ENCODE results near the gene CCDC27.

CCDC27 gene

GRCh38 chr1:3736708-3737107 lies 15.5 kb upstream of the CCDC27 start:
- TF ChIP-seq PATZ1 (CRISPR knock-in tag; IDR thresholded peaks at IDR 0.05; ENCODE audit: borderline replicate concordance) = no peak
- no peak for ATAC-seq

DNA sequence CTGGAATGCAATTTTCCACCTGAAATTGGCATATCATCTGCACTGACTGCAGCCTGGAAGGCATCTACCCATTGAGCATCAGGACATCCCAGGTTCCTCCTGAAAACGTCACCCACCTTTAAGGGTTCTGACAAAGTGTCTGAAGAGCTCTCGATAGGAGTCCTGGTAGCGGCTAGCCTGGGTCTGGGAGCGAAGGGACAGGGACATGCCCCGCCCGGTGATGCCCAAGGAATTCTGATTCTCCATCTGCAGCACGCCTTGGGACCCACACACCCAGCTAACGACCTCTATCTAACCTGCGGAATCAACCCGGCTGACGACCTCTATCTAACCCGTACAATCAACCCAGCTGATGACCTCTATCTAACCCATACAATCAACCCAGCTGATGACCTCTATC lies 13.3 kb upstream of the CCDC27 start:
- ATAC-seq = no peak

GRCh38 chr1:3740042-3740441 lies 12.2 kb upstream of the CCDC27 start:
- no peak for ATAC-seq
- TF ChIP-seq, protein P1, sequence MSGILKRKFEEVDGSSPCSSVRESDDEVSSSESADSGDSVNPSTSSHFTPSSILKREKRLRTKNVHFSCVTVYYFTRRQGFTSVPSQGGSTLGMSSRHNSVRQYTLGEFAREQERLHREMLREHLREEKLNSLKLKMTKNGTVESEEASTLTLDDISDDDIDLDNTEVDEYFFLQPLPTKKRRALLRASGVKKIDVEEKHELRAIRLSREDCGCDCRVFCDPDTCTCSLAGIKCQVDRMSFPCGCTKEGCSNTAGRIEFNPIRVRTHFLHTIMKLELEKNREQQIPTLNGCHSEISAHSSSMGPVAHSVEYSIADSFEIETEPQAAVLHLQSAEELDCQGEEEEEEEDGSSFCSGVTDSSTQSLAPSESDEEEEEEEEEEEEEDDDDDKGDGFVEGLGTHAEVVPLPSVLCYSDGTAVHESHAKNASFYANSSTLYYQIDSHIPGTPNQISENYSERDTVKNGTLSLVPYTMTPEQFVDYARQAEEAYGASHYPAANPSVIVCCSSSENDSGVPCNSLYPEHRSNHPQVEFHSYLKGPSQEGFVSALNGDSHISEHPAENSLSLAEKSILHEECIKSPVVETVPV (CRISPR knock-in tag; IDR thresholded peaks at IDR 0.05) = no peak
- TF ChIP-seq TSHZ2 (CRISPR knock-in tag; IDR thresholded peaks at IDR 0.05) (no peak), ISL1 (CRISPR knock-in tag; IDR thresholded peaks at IDR 0.05) (no peak), OSR1 (CRISPR knock-in tag; IDR thresholded peaks at IDR 0.05) (no peak), PPARA (CRISPR knock-in tag; IDR thresholded peaks at IDR 0.05; ENCODE audit: borderline replicate concordance) (no peak), BACH2 (CRISPR knock-in tag; IDR thresholded peaks at IDR 0.05; ENCODE audit: borderline replicate concordance) (no peak), ESRRG (CRISPR knock-in tag; IDR thresholded peaks at IDR 0.05) (no peak), ZNF8 (CRISPR knock-in tag; IDR thresholded peaks at IDR 0.05) (no peak), TOX (CRISPR knock-in tag; IDR thresholded peaks at IDR 0.05; ENCODE audit: borderline replicate concordance) (no peak), ZFP30 (CRISPR knock-in tag; IDR thresholded peaks at IDR 0.05) (no peak), ZC3H10 (CRISPR knock-in tag; IDR thresholded peaks at IDR 0.05) (no peak)
- TF ChIP-seq, protein P2, sequence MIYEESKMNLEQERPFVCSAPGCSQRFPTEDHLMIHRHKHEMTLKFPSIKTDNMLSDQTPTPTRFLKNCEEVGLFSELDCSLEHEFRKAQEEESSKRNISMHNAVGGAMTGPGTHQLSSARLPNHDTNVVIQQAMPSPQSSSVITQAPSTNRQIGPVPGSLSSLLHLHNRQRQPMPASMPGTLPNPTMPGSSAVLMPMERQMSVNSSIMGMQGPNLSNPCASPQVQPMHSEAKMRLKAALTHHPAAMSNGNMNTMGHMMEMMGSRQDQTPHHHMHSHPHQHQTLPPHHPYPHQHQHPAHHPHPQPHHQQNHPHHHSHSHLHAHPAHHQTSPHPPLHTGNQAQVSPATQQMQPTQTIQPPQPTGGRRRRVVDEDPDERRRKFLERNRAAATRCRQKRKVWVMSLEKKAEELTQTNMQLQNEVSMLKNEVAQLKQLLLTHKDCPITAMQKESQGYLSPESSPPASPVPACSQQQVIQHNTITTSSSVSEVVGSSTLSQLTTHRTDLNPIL (CRISPR knock-in tag; IDR thresholded peaks at IDR 0.05; ENCODE audit: low read depth) = no peak

More for the DNA sequence above, 13.3 kb upstream of the CCDC27 start:
- TF ChIP-seq ZNF70 (CRISPR knock-in tag; IDR thresholded peaks at IDR 0.05) = no peak
- TF ChIP-seq PATZ1 (CRISPR knock-in tag; IDR thresholded peaks at IDR 0.05; ENCODE audit: borderline replicate concordance) = no peak
- TF ChIP-seq TCF4 (CRISPR knock-in tag; IDR thresholded peaks at IDR 0.05; ENCODE audit: borderline replicate concordance) = no peak
- TF ChIP-seq ISL1 (CRISPR knock-in tag; IDR thresholded peaks at IDR 0.05) = no peak
- TF ChIP-seq ZNF565 (CRISPR knock-in tag; conservative IDR thresholded peaks at IDR 0.05; ENCODE audit: low read depth) = no peak
- TF ChIP-seq CSDC2 (CRISPR knock-in tag; IDR thresholded peaks at IDR 0.05) = no peak
- no peak for TF ChIP-seq ESRRG (CRISPR knock-in tag; IDR thresholded peaks at IDR 0.05)
- TF ChIP-seq BACH2 (CRISPR knock-in tag; IDR thresholded peaks at IDR 0.05; ENCODE audit: borderline replicate concordance) = no peak
- TF ChIP-seq ZC3H10 (CRISPR knock-in tag; IDR thresholded peaks at IDR 0.05) = no peak
- no peak for TF ChIP-seq PPARA (CRISPR knock-in tag; IDR thresholded peaks at IDR 0.05; ENCODE audit: borderline replicate concordance)
- no peak for TF ChIP-seq RARB (CRISPR knock-in tag; IDR thresholded peaks at IDR 0.05)
- TF ChIP-seq ZFP3 (CRISPR knock-in tag; IDR thresholded peaks at IDR 0.05) = no peak
- no peak for TF ChIP-seq TSHZ2 (CRISPR knock-in tag; IDR thresholded peaks at IDR 0.05)
- no peak for TF ChIP-seq OSR1 (CRISPR knock-in tag; IDR thresholded peaks at IDR 0.05)
- TF ChIP-seq ARNTL (CRISPR knock-in tag; IDR thresholded peaks at IDR 0.05; ENCODE audit: borderline replicate concordance, low read depth) = no peak
- no peak for TF ChIP-seq GLIS3 (CRISPR knock-in tag; IDR thresholded peaks at IDR 0.05)
- no peak for TF ChIP-seq ZFP30 (CRISPR knock-in tag; IDR thresholded peaks at IDR 0.05)

Measured in SK-N-SH treated with all-trans-retinoic acid at 6 μM for 48 hours (cell line).